Peyer's patch (tissue), 4 donors: Measurements from ENCODE around the gene LDLRAD3.

ENCODE experiments used
- CTCF ChIP-seq, 6 experiments: fragments of 450-650 bp in 4 of 6; fragments of 200-600 bp in 2 of 6; sonication (generic) in 1 of 6; IDR thresholded peaks; one replicate each; pipeline ENCODE4 v1.5.1; 2017 to 2019; ENCODE audit warnings: antibody characterized with exemption in 6 of 6, mild to moderate bottlenecking in 3 of 6, moderate library complexity in 1 of 6
- POLR2A ChIP-seq, 2 donors: fragments of 450-650 bp; IDR thresholded peaks; one replicate each; pipeline ENCODE4 v1.5.1; 2017; ENCODE audit warnings: antibody characterized with exemption in 2 of 2, mild to moderate bottlenecking in 2 of 2, moderate library complexity in 2 of 2

DNA sequence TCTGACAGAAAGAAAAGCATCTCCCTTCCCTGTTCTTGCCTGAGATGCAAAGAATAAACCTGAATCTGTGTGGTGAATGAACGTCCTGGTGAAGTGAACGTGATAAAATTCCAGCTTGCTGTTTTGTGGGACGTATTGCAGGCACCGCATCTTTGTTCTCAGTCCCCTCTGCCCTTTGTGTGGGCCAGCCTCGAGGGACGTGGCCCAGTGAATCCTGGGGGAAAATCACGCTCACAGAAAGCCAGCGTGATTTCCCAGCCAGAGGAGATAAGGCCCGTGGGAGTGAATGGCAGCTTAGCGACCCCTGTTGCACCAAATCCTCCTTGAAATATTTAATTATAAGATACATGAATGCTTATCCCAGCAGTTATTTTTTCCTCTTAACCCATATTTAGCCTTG lies 216.2 kb downstream of the LDLRAD3 start:
- TF ChIP-seq CTCF (IDR thresholded peaks at IDR 0.05): no peak
- TF ChIP-seq POLR2A (IDR thresholded peaks at IDR 0.05): no peak
